Measurements from ENCODE around the gene ZNF761.
"Not testable (repeated sequence)": the region's sequence is repeated elsewhere in the genome, so short reads cannot be mapped to it uniquely, and the experiment has no call there.

DNA sequence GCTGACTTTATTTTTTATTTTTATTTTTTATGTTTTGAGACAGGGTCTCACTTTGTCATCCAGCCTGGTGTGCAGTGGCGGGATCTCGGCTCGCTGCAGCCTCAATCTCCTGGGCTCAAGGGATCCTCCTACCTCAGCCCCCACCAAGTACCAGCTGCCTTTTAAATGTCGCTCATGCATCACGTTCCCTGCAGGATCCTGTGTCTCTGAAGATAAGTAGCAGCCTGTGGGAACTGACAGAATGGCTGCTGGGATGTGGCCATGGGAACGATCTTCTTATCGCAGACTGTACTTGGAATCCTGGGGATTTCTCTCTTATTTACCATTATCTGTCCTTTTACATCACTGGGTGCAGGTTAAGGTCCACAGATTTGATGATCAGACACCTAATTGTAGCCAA lies 71.4 kb downstream of the ZNF761 start:
- TF ChIP-seq GATA2 (IDR thresholded peaks at IDR 0.05; ENCODE audit: insufficient read depth, insufficient read length, low read depth, low read length); POLR2A (IDR thresholded peaks at IDR 0.05; ENCODE audit: low read depth, low read length); EZH2 (IDR thresholded peaks at IDR 0.05; ENCODE audit: borderline replicate concordance, low read depth, low read length, severe bottlenecking); POLR2AphosphoS5 (IDR thresholded peaks at IDR 0.05; ENCODE audit: insufficient read depth, low read depth, low read length): not testable (repeated sequence)
- TF ChIP-seq, protein P1, sequence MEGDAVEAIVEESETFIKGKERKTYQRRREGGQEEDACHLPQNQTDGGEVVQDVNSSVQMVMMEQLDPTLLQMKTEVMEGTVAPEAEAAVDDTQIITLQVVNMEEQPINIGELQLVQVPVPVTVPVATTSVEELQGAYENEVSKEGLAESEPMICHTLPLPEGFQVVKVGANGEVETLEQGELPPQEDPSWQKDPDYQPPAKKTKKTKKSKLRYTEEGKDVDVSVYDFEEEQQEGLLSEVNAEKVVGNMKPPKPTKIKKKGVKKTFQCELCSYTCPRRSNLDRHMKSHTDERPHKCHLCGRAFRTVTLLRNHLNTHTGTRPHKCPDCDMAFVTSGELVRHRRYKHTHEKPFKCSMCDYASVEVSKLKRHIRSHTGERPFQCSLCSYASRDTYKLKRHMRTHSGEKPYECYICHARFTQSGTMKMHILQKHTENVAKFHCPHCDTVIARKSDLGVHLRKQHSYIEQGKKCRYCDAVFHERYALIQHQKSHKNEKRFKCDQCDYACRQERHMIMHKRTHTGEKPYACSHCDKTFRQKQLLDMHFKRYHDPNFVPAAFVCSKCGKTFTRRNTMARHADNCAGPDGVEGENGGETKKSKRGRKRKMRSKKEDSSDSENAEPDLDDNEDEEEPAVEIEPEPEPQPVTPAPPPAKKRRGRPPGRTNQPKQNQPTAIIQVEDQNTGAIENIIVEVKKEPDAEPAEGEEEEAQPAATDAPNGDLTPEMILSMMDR (IDR thresholded peaks at IDR 0.05; ENCODE audit: extremely low read depth in 1 of 2, insufficient read depth in 1 of 2, low read depth in 1 of 2, low read length in 2 of 2), result not testable (repeated sequence)
